Measurements from ENCODE around the gene TRMT2A.

The TRMT2A gene

DNA sequence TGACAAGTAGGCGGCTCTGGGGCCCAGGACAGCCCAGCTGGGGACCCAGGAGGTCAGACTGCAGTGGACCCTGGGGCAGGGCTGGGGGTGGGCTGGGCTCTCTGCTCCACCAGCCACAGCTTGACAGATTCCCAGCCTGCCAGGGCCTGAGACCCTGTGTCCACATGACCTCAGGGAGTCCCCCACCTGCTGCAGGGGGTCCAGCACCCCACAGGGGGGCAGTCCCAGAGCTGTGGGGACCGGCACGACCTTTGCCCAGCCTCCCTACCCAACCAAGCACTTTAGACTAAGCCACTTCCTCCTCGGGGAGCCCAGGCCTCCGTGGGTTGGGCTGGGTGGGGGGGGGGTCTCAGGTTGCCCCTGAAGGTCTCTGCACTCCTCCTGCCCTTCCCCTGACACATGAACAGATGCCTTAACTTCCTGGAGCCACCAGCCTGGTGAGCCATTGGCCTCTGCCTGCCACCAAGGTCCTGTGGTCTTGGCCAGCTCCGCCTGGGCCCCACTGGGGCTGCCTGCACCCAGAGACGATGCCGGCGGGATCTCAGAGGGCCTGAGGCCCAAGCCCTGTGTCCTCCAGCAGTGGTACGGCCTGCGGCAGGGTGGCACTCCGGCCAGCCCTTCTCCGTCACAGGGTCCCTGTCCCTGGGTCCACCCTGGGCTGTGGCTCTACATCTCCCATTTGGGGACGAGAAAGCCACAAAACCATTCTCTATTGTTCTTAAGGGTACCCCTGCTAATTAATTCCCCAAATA, 30.4 kb upstream of the TRMT2A start:
- DNase-seq = no peak

DNA sequence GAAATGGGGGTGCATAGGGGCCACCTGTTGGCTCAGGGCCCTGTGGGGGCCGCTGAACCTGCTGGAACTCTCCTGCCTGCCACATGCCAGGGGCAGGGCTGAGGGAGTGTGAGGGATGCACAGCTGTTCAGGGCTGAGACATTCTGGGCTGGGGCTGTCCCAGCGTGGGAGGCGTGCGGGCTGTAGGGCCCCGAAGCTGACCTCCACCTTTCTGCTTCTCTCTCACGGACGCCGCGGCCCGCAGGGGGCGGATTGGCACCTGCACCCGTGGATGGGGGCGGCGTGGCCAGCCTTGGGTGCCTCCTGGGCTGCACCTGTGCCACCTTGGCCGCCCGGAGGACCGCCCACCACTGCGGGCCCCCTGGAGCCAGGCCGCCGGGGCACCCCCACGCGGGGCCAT, 29.8 kb upstream of the TRMT2A start:
- DNase-seq = no peak

DNA sequence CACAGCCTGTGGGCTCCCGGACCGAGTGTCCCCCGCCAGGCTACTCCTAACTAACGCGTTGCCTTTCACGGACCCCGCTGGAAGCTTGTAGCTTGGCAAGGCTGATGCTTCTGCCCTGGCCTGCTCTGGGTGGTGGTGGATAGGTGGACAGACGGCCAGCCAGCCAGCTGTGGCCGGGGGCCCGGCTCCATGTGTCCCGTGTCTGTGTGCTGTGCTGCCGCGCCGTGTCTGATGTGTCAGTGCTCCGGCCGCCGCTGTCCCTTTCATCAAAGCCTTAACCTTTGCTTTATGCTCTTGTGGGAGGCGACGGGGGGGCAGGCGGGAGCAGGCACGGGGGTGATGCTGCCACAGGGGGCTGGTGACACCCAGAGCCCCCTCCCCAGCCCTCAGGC, 28.8 kb upstream of the TRMT2A start:
- no peak for DNase-seq

DNA sequence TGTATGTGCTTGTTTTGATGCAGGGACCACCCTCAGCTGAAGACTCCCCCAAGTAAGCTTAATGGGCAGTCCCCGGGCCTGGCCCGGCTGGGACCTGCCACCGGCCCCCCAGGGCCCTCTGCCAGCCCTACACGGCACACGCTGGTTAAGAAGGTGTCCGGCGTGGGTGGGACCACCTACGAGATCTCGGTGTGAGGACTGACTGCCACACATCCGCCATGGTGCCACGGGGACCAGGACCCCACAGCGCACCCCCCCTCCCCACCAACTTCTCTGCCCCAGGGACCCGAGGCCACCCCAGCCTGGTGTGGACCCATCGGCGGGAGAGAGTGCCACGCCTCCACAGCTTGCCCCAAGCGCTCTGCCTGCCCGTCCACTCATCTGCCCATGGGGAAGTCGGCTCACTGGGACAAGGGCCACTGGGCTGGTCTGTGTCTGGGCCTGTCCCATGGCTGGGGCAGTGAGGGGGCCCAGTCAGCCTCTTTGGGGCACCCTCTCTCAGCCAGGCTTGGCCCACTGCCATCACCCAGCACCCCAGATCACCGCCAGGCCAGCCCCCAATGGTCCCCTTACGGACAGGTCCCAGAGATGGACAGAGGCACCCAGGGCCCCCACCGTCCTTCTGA, 28.3 kb upstream of the TRMT2A start:
- DNase-seq = no peak

DNA sequence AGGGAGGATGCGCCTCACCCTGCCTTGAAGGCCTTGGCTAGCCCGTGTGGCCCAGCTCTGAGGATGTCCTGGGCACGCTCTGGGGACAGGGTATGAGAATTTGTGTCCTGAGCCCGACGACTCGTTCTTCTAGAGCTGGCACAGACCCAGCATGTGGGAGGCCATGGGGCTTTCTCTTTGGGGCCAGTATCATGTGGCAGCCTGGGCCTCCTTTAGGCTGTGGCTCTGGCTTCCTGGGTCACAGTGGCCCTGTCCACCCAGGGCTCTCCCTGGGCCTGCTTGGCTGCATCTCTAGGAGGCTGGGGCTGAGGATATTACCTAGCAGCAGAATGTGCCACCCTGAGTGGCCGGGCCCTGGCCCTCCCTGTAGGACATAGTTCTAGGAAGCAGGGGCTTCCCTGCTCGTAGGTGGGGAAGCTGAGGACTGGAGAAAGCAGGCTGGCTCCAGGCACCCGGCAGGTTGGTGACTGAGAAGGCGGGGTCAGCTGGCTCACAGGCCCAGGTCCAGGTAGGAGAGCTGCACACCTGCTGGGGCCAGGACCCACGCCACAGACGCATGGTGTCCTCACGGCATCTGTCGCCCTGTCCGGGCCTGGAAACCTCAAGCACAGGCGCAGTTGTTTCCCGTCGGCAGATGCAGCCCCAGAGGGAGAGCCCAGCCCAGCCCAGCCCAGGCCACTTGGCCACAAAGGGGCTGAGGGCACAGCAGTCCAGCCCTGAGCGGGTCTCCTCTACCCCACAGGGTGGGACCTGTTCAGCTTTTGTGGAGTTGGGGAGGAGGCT, 27.0 kb upstream of the TRMT2A start:
- no peak for DNase-seq

DNA sequence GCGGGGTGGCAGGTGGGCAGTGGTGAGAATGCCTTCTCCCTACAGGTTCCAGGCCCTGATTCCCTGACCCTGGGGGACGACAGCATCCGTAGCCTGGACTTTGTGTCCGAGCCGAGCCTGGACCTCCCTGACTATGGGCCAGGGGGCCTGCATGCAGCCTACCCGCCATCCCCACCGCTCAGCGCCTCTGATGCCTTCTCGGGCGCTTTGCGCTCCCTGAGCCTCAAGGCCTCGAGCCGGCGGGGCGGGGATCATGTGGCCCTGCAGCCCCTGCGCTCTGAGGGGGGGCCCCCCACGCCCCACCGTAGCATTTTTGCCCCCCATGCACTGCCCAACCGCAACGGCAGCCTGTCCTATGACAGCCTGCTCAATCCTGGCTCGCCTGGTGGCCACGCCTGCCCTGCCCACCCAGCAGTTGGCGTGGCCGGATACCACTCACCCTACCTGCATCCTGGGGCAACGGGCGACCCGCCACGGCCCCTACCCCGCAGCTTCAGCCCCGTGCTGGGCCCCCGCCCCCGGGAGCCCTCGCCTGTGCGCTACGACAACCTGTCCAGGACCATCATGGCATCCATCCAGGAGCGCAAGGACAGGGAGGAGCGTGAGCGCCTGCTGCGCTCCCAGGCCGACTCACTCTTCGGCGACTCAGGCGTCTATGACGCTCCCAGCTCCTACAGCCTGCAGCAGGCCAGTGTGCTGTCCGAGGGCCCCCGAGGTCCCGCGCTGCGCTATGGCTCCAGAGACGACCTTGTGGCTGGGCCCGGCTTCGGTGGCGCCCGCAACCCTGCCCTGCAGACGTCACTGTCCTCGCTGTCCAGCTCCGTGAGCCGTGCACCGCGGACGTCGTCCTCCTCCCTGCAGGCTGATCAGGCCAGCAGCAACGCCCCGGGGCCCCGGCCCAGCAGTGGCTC, 25.9 kb upstream of the TRMT2A start:
- no peak for DNase-seq

DNA sequence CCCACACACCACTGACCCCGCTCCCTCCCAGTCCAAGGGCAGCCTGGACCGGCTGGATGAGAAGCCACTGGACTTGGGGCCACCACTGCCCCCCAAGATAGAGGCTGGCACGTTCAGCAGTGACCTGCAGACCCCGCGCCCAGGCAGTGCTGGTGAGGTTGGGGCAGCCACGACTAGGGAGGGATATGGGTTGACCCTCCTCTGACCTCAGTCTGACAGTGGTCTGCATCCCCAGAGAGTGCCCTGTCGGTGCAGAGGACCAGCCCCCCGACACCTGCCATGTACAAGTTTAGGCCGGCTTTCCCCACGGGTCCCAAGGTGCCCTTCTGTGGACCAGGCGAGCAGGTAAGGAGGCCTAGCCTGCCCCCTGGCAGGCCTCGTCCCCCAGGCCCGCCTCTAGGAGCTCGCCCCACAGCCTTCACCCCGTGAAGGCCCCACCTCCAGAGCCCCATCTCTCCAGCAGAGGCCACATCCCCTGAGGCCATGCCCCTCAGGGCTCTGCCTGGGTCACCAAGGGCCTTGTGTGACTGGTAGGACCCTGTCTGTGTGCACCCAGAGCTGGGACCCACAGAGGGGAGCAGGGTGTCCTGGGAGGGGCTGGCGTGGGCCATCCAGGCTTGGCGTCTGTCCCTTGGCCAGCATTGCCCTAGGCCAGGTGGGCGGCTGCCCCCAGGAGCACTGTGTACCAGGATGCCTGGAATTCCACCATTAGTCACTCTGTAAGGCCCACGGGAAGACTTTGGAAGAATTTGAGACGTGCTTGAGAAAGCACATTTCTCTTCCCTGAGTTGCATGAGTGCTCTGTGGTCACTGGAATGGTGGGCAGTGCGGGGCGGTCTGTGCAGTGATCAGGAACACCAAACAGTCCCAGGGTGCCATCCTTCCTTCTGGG, 24.4 kb upstream of the TRMT2A start:
- no peak for DNase-seq

DNA sequence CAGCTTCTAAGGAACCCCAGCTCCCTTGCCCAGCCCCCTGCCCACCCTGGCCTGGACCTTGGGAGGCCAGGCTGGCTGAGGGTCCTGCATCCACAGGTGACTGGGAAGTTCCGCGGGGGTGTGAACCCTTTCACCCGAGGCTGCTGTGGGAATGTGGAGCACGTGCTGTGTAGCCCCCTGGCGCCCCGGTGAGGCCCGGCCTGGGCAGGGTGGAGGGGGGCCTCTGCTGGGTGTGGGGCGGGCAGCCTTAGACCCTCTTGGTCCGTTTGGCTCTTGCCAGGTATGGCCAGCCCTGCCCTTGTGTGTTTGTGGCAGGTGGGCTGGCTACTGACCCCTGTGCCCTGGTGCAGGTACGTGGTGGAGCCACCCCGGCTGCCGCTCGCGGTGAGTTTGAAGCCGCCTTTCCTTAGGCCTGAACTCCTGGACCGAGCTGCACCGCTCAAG, 23.5 kb upstream of the TRMT2A start:
- DNase-seq = no peak

DNA sequence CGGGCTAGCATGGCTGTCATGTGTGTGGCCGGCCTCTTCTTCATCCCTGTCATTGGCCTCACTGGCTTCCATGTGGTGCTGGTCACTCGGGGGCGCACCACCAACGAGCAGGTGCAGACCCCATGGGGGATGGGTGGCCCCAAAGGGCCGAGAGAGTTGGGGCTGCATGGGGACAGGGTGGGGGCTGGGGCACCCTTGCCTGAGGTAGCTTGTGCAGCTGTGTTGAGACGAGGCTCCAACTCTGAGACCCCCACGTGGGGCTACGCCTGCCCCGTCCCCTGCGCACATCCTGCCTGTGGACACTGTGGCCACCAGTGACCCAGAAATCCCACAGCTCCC, 23.1 kb upstream of the TRMT2A start:
- no peak for DNase-seq

DNA sequence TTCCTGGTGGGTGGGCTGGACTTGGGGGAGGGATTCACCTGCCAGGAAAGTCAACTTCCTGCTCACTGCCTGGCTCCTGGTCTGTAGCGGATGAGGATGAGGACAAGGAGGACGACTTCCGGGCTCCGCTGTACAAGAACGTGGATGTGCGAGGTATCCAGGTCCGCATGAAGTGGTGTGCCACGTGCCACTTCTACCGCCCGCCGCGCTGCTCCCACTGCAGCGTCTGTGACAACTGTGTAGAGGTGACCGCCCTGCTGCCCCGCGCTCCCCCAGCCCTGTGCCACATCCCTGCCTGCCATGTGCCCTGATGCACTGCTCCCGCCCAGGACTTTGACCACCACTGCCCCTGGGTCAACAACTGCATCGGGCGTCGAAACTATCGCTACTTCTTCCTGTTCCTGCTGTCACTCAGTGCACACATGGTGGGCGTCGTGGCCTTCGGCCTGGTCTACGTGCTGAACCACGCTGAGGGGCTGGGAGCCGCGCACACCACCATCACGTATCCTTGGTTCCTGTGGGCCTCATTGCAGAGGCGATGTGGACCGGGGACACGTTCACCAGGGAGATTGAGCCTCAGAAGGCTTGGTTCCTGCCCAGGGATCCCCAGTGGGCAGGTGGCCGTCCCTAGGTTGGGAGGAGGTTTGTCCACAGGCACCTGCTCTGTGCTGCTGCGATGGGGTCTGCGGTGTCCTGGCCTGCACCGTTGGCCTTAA, 22.5 kb upstream of the TRMT2A start:
- DNase-seq = no peak

DNA sequence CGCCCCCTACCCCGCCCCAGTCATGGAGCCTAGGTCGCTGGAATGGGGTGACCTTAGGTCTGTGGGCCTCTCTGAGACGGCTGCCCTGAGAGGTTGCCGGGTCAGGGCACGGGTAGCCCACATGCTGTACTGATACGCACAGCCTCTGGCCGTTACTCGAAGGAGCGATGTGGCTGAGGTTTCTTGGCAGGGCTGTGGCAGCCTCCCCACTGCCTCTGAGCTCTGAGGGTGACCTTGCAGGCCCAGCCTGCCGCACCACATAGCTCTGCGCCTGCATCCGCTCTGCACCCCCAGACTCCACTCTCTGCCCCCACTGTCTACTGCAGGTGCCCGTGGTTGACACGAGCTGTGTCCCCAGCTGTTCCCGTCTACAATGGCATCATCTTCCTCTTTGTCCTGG, 21.8 kb upstream of the TRMT2A start:
- no peak for DNase-seq

DNA sequence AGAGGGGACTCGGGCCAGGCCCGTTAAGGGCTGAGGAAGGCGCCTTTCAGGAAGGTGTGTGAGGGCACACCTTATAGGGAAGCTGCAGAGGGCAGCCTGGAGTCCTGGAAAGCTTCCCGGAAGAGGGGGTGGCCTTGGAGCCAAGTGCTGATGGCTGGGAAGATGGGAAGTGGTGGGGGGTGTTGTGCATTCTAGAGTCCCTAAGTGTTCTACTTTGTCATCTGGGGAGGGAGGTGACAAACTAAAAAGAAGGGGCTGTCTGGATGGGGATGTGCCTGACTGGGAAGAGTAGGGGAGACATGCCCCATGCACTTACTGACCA, 21.4 kb upstream of the TRMT2A start:
- DNase-seq = no peak

DNA sequence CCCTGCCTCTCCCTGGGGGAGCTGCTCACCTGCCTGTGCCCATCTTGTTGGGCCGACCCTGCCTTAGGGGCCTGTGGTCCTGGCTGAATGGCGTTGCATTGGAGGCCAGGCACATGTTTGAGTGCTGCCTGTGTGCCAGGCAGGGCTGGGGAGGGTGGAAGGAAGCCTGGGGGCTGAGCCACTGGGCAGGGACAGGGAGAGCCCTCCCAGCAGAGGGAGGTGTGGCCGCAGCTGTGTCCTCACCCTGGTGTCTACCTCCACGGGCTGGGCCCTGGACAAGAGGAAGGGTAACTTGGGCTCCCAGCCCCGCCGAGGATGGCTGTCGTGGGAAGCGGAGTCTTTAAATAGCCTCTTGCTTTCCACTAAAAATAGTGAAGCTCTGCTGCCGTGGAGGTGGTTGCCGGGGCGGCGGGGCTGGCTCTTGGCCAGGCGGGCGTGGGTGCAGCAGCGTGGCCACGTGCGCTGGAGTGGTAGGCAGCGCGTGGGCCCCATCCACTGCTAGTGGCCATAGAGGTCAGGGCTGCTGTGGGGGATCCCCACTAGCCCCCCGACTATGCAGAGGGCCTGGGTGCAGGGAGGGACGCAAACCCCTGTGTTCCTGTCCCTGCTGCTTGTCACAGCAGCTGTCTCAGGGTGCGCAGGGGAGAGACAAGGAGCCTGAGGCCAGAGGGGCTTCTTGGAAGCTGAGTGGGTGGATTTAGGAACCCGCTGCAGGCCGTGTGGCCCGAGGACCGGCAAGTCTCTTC, 20.8 kb upstream of the TRMT2A start:
- no peak for DNase-seq

DNA sequence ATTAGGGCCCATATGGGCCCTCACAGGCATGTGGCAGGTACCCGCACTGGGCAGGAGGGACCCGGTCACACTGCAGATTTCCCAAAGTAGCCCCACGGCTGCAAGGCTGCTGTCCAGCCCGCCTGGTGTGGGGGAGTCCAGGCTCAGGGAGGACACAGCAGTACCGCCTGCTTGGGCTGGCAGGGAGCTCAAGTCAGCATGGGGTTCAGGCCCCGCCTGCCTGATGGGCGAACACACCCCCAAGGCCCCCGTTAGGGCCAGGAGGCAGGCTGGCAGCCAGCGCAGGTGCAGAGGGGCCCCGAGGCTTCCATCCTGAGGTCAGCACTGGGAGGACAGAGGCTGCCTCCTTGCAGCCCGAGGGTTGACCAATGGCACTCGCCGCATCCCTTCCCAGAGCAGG, 20.1 kb upstream of the TRMT2A start:
- DNase-seq = no peak

DNA sequence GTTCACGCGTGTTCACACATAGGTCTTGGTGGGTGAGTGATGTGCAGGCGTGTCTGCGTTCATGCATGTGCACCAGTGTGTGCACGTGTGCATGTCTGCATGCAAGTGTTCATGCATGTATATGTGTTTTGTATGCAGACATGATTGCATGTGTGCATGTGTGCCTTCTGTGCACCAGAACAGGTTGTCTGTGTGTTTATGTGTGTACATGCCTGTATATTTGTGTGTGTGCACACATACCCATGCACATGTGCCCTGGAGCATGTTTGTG, 19.5 kb upstream of the TRMT2A start:
- no peak for DNase-seq

DNA sequence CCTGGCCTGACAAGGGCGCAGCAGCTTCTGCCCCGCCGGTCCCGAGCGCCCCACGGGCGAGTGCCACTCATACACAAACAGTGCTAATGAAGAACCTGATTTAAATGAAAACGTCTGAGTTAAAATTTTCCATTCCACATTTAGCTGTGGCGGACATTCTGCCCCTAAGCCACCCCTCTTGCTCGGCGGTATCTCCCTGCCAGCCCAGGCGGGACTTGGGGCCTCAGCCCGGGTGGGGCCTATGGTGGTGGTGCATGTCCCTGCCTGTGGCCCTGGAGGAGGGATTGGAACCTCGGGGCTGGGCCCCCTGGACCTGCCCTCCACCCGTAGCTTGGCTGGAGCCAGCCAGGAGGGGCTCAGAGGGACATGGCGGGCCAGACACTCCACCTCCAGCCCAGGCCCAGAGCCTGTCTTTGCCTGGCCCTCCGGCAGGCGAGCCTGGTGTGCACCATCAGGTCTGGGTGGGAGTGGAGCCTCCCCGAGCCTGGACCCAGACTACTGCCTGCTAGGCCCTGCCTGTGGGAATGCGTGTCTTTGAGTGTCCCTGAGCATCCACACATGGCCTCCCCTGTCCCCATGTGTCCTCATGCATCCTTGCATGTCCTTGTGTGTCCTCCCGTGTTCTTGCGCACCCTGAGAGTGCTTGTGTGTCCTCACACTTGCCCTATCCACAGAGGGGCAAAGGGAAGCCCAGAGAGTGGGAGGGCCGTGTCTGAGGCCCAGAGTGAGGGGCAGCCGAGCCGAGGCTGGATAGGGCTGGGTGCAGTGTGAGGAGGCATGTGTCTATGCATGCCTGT, 19.0 kb upstream of the TRMT2A start:
- no peak for DNase-seq

DNA sequence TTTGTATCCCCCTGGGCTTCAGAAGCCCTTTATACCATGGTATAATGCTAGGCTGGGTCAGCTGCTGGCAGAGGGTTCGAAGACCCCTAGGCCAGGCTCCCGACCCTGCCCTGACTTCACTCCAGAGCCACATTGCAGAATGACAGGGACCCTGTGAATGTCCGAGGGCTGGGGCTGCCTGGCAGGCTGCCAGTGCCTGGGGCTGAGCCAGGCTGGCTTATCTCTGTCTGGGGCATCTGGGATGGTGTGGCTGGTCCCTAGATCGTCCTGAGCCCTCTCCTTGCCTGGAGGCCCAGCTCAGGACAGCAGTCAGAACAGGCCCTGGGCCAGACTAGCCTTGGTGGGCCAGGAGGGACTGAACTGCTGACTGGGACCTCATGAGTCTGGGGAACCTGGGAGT, 18.2 kb upstream of the TRMT2A start:
- no peak for DNase-seq

DNA sequence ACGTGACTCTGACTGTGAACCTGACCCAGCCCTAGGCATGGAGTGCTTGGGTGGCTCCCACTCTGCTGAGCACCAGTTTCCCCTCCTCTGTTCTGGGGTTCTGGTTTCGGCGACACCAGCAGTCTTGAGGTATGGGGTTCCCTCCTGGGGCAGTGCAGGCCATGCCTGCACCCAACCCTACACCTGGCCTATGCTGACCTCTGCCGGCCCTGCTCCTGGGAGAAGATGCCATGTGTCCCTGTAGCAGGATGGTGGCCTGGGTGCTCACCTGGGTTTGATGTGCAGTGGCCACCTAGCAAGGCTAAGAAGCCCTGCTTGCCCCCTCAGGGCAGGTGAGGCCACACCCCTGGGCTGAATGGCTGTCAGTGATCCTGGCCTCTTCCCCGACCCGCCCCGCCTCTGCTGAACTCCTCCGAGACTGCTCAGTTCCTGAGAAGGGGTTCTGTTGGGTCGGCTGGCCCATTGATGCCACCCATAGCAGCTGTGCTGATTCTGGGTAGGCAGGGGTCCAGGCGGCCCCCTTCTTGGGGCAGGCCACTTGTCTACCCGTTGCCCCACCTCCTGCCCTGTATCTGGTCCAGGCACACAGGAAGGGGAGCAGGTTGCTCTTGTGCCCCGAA, 17.0 kb upstream of the TRMT2A start:
- DNase-seq = no peak

DNA sequence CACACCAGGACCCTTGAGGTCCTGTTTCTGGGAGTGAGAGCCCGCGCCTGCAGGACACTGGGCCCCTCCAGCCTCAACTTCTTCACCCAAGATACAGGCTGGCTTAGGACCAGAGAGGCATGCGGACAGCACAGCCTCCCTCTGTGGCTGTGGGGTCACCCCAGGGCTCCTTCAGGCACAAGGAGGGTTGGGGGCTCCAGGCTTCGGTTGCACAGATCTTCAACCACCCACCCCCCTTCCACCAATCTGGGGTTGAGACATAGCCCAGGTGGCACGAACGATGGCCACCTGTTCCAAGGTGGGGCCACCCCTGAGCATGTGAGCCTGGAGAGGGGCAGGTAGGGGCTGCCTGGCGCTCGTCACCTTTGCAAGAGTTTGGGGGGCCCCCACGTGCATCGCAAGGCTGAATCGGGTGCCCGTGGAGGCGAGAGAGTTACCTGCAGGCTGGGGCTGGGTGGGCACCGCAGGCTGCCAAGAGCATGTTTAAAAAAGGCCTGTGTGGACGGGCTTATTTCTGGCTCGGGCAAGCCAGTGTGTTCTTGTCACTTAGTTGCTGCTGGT, 15.7 kb upstream of the TRMT2A start:
- DNase-seq = no peak
